Chondrocyte (in vitro differentiated cells): ENCODE data around the gene EYS. TPM values are rescaled to one million over a fixed set of nuclear protein-coding genes. Genes with fewer than 3 reads are reported as not detected.

Experiments used
- DNase-seq: peaks from one replicate; pipeline ENCODE4 v3.0.0; 2021; ENCODE audit warnings: mixed read lengths, low spot score
- H3K27ac Mint-ChIP-seq: one replicate; pipeline ENCODE4 v1.8.0; 2021; ENCODE audit warnings: mild to moderate bottlenecking, moderate library complexity, mixed read lengths; ENCODE audit not compliant: unreplicated experiment
- H3K27me3 Mint-ChIP-seq: 2 replicates; pipeline ENCODE4 v1.8.0; 2021; ENCODE audit warnings: low read depth, mixed read lengths
- H3K36me3 Mint-ChIP-seq: 2 replicates; pipeline ENCODE4 v1.8.0; 2021; ENCODE audit warnings: low read depth, mixed read lengths
- H3K4me1 Mint-ChIP-seq: 2 replicates; pipeline ENCODE4 v1.8.0; 2021; ENCODE audit warnings: low read depth, mild to moderate bottlenecking, mixed read lengths
- H3K4me3 Mint-ChIP-seq: one replicate; pipeline ENCODE4 v1.8.0; 2021; ENCODE audit warnings: mild to moderate bottlenecking, moderate library complexity, mixed read lengths; ENCODE audit not compliant: unreplicated experiment
- H3K9me3 Mint-ChIP-seq: 2 replicates; pipeline ENCODE4 v1.8.0; 2021; ENCODE audit warnings: low read depth, mixed read lengths
- total RNA-seq: library from RNA; stranded (reverse); gene quantifications from 3 replicates; pipeline ENCODE4 v1.2.1, GENCODE V29; 2021
- TF ChIP-seq, protein P1 (sequence below): fragments of 200-600 bp; sonication (generic); IDR thresholded peaks from 2 replicates; pipeline ENCODE4 v1.5.0; 2021; ENCODE audit warnings: antibody characterized with exemption, mild to moderate bottlenecking, moderate library complexity

EYS gene
- total RNA-seq, 1 donor from 2014 or later, result not detected

DNA sequence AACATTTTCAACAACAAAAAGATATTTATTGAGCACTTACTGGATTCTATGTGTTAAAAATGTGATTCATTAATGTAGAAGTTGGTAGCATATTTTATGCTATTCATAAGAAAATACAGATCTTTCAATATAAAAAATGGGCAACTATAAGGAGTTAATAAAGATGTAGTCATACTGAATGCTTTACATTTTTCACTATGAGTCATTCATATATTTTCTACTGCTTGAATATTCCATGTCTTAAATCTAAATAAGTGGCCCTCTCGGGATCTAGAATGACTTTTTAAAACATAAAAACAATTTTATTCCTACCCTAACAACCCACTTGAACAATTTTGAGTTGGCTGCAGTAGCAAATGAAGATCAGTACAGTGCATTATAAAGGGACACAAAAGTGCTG is 1709.3 kb downstream of the EYS start:
- H3K27me3 Mint-ChIP-seq, result peaks cover 2% of the 10 kb centered on the region
- H3K9me3 Mint-ChIP-seq, result peaks cover 4% of the 10 kb centered on the region
- H3K4me3 Mint-ChIP-seq, result no peak overlapping the region
- H3K4me1 Mint-ChIP-seq, result peaks cover 6% of the 10 kb centered on the region
- DNase-seq, result no peak
- TF ChIP-seq, protein P1, sequence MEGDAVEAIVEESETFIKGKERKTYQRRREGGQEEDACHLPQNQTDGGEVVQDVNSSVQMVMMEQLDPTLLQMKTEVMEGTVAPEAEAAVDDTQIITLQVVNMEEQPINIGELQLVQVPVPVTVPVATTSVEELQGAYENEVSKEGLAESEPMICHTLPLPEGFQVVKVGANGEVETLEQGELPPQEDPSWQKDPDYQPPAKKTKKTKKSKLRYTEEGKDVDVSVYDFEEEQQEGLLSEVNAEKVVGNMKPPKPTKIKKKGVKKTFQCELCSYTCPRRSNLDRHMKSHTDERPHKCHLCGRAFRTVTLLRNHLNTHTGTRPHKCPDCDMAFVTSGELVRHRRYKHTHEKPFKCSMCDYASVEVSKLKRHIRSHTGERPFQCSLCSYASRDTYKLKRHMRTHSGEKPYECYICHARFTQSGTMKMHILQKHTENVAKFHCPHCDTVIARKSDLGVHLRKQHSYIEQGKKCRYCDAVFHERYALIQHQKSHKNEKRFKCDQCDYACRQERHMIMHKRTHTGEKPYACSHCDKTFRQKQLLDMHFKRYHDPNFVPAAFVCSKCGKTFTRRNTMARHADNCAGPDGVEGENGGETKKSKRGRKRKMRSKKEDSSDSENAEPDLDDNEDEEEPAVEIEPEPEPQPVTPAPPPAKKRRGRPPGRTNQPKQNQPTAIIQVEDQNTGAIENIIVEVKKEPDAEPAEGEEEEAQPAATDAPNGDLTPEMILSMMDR, result no peak
- no peaks in the 10 kb centered on the region for H3K36me3 Mint-ChIP-seq
- no peak overlapping the region for H3K27ac Mint-ChIP-seq

DNA sequence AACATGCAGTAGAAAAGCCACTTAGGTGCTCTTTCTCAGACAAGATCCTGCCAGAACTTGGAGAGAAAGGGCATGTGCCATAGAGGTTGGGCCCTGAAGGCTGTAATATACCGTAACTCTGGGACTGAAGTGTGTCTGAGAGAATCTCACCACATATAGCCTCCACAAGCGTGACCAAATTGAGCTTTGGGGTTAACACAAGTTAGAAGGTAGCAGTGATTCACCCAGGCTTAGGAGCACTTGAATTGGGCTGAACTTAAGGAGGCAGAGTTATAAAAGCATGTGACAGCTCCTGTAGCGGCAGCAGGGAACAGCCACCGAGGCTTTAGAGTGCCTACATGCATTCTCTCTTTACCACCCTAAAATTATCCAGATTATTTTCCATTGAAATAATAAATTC is 1709.8 kb downstream of the EYS start:
- Mint-ChIP-seq H3K36me3 (no peaks in the 10 kb centered on the region), H3K4me1 (peaks cover 6% of the 10 kb centered on the region), H3K4me3 (no peak overlapping the region), H3K27ac (no peak overlapping the region), H3K27me3 (peaks cover 2% of the 10 kb centered on the region), H3K9me3 (peaks cover 4% of the 10 kb centered on the region)
- no peak for DNase-seq
- TF ChIP-seq, protein P1, result no peak

DNA sequence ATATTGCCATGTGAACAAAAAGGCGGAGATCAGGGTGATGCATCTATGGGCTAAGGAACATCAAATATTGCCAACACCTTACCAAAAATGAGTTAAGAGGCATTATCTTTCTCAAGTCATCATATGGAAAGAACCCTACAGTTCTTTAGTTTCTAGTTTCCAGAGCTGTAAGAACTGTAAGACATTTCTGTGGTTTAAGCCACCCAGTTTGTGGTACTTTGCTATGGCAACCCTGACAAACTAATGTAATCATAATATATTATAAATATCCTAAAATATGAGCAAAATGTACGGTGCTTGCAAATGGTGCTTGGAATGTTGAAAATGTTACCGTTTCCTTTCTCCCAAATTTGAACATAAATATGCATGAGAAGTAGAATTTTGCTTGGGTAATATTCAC is 1721.8 kb downstream of the EYS start:
- no peak overlapping the region for H3K4me3 Mint-ChIP-seq
- DNase-seq, result no peak

DNA sequence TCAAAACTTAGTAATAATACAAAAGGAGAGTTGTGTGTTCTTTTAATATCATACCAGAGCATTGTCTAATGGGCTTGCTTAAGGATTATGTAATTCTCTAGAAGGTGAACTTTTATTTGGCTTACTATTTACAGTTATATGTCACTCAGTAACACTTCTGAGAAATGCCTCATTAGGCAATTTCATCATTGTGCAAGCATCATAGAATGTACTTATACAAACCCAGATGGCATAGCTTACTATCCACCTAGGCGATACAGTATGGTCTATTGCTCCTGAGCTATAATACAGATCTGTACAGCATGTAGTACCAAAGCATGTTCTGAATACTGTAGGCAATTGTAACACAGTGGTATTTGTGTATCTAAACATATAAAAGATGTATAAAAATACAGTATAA is 1731.3 kb downstream of the EYS start:
- Mint-ChIP-seq H3K4me1 (no peaks in the 10 kb centered on the region), H3K27ac (no peak overlapping the region), H3K27me3 (peaks cover 12% of the 10 kb centered on the region), H3K36me3 (no peaks in the 10 kb centered on the region), H3K9me3 (no peaks in the 10 kb centered on the region), H3K4me3 (no peak overlapping the region)
- TF ChIP-seq, protein P1, result no peak
- no peak for DNase-seq

More for the DNA sequence above, 1721.8 kb downstream of the EYS start:
- TF ChIP-seq, protein P1, result no peak
- no peak overlapping the region for H3K27ac Mint-ChIP-seq
- peaks cover 17% of the 10 kb centered on the region for H3K27me3 Mint-ChIP-seq
- H3K9me3 Mint-ChIP-seq, result peaks cover 6% of the 10 kb centered on the region
- H3K36me3 Mint-ChIP-seq, result no peaks in the 10 kb centered on the region
- H3K4me1 Mint-ChIP-seq, result peaks cover 6% of the 10 kb centered on the region

DNA sequence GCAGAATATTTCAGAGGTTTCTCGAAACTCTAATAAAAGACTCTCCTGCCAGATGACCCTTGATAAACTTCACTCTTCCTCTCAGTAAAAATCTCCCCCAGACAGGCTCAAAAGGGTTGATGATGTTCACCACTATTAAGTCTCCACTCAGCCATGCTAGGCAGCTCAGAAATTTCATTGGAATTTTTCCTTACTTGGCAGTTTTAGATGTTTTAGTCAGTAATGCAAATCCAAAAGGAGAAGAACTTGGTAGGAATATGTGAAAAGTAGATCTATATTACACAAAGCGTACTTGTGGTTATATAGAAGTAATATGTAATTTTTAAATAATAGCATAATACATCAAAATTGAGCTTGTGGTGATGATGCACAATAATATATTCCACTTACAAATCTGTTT is 1738.4 kb downstream of the EYS start:
- no peak overlapping the region for H3K4me3 Mint-ChIP-seq
- no peaks in the 10 kb centered on the region for H3K36me3 Mint-ChIP-seq
- peaks cover 2% of the 10 kb centered on the region for H3K27me3 Mint-ChIP-seq
- no peaks in the 10 kb centered on the region for H3K4me1 Mint-ChIP-seq
- no peak overlapping the region for H3K27ac Mint-ChIP-seq
- no peak for DNase-seq
- no peaks in the 10 kb centered on the region for H3K9me3 Mint-ChIP-seq
- TF ChIP-seq, protein P1, result no peak
